Activated CD4-positive, CD25-positive, alpha-beta regulatory T cell treated with anti-CD3 and anti-CD28 coated beads, Interleukin-2, amount 50 U/mL, for 24 hours (primary cell): Measurements from ENCODE around the gene KTI12.

Experiments used
- ATAC-seq, 2 donors: fragments of 150-1000 bp; cut with Tn5 transposase; one replicate each; pipeline ENCODE4 v1.10.0; 2021; ENCODE audit warnings: mild to moderate bottlenecking in 1 of 2, moderate library complexity in 1 of 2

Gene KTI12

DNA sequence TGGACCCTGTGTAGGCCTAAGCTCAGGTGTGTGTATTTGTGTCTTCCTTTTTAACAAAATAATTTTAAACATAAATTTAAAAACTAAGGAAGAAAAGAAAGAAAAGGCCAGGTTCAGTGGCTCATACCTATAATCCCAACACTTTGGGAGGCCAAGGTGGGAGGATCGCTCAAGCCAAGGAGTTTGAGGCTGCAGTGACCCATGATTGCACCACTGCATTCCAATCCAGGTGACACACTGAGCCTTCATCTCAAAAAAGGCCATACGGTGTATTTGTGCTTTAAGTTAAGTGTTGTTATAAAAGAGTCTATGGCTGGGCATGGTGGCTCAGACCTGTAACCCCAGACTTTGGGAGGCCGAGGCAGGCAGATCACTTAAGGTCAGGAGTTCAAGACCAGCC is 51.4 kb downstream of the KTI12 start:
- ATAC-seq, result no peak
